Hindlimb muscle (tissue), 1 donor: ENCODE measurements around the gene RASSF4. TPM values are rescaled to one million over a fixed set of nuclear protein-coding genes. Genes with fewer than 3 reads are reported as not detected.
"Not testable (repeated sequence)": the region's sequence is repeated elsewhere in the genome, so short reads cannot be mapped to it uniquely, and the experiment has no call there.

Source experiments
- DNase-seq: peaks from one replicate; pipeline ENCODE4 v3.0.0-alpha.2; 2013
- polyA plus RNA-seq: library from polyadenylated mRNA; unstranded; fragments of 120-200 nt; gene quantifications from one replicate; pipeline ENCODE4 v1.2.1, GENCODE V29; 2013; ENCODE audit not compliant: insufficient read length

The RASSF4 gene
- polyA plus RNA-seq, 1 donor: 68.2 TPM

DNA sequence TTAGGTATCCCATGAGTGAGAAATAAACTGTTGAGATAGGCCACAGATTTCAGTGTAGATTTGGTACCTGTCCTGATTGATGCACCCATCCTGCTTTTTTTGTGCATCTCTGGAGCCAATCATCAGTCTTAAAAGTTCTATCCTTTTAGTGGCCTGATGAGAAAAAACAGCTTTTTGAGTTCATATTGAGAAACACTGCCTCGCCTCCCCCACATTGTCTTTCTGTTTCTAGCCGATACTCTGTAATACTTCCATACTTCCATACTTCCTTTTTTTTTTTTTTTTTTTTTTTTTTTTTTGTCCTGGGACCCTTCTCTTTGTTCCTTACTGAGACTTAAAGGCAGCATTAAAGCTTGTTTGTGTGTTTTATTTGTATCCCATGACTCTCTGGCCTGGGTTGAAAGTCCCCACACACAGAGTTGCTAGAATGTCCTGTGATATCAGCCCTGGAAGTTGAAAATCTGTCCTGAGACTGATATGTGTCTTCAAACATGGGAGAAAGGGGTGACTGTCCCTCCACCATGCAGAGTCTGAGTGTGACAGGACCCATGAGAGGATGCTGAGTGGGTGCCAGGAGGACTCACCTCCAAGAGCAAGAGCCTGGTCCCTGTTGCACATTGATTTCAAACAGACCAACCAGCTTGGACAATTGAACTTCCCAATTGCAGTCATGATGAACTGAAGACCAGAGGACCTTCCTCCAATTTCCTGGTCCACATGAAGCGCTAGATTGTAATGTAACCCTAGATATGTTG lies 46.9 kb downstream of the RASSF4 start:
- DNase-seq: no peak

DNA sequence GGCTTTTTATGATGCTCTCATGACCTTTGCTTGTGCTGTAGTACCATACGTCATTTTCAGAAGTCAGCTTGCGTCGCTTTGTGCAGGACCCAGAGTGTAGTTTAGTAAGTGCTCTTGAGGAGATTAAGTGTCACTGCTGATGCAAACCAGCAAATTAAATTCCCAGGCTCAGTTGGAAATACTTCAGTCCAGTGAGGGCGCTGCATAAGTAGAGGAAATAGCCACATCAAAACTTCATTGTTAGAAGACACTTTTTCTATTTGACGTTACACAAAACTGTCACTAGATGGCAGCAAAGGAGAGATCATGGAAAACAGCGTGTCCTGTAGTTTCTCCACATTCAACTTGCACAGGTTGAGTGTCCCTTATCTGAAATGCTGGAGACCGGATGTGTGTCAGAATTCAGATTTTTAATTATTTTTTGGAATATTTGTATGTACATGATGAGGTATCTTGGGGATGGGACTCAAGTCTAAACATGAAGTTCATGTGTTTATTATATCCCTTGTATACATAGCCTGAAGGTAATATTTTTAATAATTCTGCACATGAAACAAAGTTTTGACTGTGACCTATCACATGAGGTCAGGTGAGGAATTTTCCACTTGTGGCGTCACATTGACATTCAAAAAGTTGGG lies 49.0 kb downstream of the RASSF4 start:
- DNase-seq: peak; percentile 77

DNA sequence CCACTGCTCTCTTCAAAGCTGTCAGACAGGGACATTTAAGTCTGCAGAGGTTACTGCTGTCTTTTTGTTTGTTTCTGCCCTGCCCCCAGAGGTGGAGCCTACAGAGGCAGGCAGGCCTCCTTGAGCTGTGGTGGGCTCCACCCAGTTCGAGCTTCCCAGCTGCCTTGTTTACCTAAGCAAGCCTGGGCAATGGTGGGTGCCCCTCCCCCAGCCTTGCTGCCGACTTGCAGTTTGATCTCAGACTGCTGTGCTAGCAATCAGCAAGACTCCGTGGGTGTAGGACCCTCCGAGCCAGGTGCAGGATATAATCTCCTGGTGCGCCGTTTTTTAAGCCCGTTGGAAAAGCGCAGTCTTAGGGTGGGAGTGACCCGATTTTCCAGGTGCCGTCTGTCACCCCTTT lies 55.0 kb downstream of the RASSF4 start:
- DNase-seq: not testable (repeated sequence)

DNA sequence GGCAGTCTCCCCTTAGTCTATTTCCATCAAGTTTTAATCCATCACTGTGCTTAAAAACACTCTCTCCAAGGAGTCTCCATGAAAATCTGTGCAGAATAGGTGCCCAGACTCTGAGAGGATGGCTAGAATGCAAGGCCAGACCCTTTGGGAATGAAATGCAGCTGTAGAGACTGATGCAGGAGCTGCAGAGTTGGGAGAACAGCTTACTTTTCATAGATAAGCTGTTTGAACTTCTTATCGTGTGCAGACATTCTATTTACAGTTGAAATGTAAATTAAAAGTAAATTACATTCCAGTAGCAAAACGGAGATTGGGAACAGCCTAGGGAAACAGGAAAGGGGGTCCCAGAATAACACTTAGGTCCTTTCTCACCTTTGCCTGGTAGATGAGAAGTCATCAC lies 56.0 kb downstream of the RASSF4 start:
- no peak for DNase-seq

DNA sequence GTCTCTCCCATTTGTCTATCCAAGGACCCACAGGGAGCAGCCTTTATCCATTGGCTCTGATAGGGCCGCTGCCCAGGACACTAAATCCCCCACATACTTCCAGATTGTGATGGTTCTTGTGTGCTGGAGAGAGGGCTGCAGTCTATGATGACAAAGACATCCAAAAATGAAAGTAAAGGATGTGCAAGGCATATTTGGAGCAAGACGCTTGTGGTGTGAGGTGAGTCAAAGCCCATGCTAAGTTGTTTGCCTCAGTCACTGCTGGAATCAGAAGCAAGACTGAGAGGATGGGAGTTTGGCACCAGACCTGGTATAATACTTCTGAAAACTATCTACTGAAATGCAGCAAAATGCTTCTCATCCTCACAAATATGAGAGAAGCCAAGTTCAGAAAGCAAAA lies 63.8 kb downstream of the RASSF4 start:
- no peak for DNase-seq

DNA sequence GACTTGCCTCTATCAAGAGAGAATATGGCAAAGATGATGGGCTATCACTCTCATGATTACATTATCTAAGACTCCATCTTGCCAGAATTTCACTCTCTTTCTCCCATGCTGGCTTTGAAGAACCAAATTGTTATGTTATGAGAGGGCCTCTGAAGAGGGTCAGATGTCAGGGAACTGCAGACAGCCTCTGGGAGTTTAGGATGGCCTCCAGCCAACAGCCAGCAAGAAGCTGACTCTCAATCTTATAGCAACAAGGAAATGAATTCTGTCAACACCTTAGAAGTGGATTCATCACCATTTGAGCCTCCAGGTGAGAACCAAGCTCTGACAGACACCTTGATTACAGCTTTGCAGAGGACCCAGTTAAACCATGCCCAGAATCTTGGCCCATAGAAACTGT lies 74.7 kb downstream of the RASSF4 start:
- DNase-seq: no peak

DNA sequence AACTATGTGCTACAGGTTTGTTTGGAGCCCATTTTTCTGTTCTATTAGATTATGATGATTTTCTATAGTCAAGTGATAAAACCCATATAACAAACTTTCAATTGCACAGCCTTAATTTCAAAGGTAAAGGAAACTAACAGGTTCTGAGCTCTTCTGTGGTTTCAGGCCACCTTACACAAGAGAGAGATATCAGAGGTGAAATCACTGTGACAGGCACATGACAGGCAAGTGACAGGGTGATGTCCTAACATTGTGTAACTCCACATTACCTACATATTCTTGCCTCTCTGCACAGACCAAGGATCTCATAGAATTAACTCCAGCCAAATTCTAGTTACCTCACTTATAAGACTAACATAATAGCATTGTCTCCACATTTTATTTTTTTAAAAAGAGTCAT lies 76.1 kb downstream of the RASSF4 start:
- no peak for DNase-seq

DNA sequence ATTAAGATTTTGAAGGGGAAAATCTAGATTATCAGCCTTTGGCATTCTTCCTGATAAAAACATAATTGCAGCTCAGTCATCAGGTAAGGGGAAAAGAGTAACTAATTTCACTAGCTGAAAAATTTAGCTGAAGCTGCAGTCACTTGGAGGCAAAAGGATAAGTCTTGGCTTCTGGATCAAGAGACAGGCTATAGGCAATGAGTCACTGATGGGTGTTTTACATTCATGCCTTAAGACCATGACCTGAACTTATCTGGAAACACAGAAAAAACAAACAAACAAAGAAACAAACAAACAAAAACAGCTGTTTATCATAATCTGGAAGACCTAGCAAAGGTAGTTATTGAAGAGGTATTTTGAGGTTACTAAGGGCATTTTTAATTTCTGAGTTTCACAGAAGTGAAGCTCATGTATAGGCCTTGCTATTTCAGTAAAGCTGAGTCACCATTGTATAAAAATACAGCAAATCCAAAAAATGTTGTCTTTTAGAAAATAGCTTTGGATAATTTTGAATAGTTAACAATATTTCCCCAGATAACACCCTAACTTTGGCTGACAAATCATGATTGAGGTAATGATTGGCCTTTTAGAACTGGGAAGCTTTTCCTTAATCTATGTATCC lies 81.4 kb downstream of the RASSF4 start:
- no peak for DNase-seq

DNA sequence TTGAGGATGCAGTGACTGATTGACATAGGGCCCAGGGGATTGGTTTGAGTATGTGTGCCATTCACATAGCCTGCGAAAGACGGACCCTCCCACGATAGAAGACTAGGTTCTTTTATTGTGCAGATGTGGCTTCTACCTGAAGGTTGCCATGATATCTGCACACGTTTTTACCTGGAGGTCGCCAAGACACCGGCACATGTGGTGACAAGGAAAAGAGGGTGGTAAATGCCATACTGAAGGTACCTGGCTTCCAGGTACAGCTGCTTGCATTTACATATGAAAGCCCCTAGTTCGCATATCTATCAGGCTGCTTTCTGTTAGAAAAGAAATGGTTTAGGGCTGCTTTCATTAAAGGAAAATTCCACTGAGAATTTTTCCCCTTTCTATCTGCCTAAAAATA lies 84.7 kb downstream of the RASSF4 start:
- no peak for DNase-seq

Other genes with a start within 250 kb of the RASSF4 start
- not detected for gene TMEM72, start 48.5 kb upstream of the RASSF4 start, polyA plus RNA-seq
- gene DEPP1, start 19.0 kb downstream of the RASSF4 start, polyA plus RNA-seq: 29.8 TPM
- 39.4 TPM for gene ZNF22, start 41.1 kb downstream of the RASSF4 start, polyA plus RNA-seq